ENCODE results near the gene RERE.
"Not testable (repeated sequence)": the region's sequence is repeated elsewhere in the genome, so short reads cannot be mapped to it uniquely, and the experiment has no call there.

RERE gene

GRCh38 chr1:8747879-8748825, 69.3 kb downstream of the RERE start:
- FAIRE-seq: no peak

- no peak for FAIRE-seq
These were observed 70.9 kb downstream of the RERE start for GRCh38 chr1:8746554-8746953.

GRCh38 chr1:8745749-8746390, 71.6 kb downstream of the RERE start:
- FAIRE-seq: no peak

- FAIRE-seq: no peak
These were observed 72.1 kb downstream of the RERE start for GRCh38 chr1:8745346-8745745.

- FAIRE-seq: no peak
These were observed 75.2 kb downstream of the RERE start for GRCh38 chr1:8742022-8742924.

- no peak for FAIRE-seq
These were observed 77.4 kb downstream of the RERE start for GRCh38 chr1:8740034-8740449.

- FAIRE-seq: no peak
These were observed 78.1 kb downstream of the RERE start for GRCh38 chr1:8739377-8739776.

GRCh38 chr1:8736927-8737326, 80.5 kb downstream of the RERE start:
- no peak for FAIRE-seq

GRCh38 chr1:8733484-8733883, 84.0 kb downstream of the RERE start:
- FAIRE-seq: no peak

- no peak for FAIRE-seq
These were observed 86.3 kb downstream of the RERE start for GRCh38 chr1:8731162-8731561.

- no peak for FAIRE-seq
These were observed 89.0 kb downstream of the RERE start for GRCh38 chr1:8728464-8728863.

- no peak for FAIRE-seq
These were observed 89.6 kb downstream of the RERE start for GRCh38 chr1:8727809-8728213.

- FAIRE-seq: not testable (repeated sequence)
These were observed 90.1 kb downstream of the RERE start for GRCh38 chr1:8727316-8727715.

- FAIRE-seq: not testable (repeated sequence)
These were observed 90.6 kb downstream of the RERE start for GRCh38 chr1:8726801-8727186.

- no peak for FAIRE-seq
These were observed 94.4 kb downstream of the RERE start for GRCh38 chr1:8723010-8723409.

- FAIRE-seq: no peak
These were observed 95.1 kb downstream of the RERE start for GRCh38 chr1:8722366-8722765.

GRCh38 chr1:8721679-8722324, 95.6 kb downstream of the RERE start:
- no peak for FAIRE-seq

GRCh38 chr1:8720347-8720746, 97.1 kb downstream of the RERE start:
- FAIRE-seq: no peak

GRCh38 chr1:8718850-8719361, 98.5 kb downstream of the RERE start:
- FAIRE-seq: no peak

- no peak for FAIRE-seq
These were observed 100.3 kb downstream of the RERE start for GRCh38 chr1:8717148-8717547.

GRCh38 chr1:8716238-8716637, 101.2 kb downstream of the RERE start:
- no peak for FAIRE-seq

GRCh38 chr1:8714173-8714572, 103.3 kb downstream of the RERE start:
- FAIRE-seq: no peak
